ENCODE results near the gene LCE1D.

LCE1D gene

GRCh38 chr1:152796421-152796820, at the start of gene LCE1D:
LCE1D (plus strand) TSS chr1:152796721; CDS start chr1:152797795, 1,074 bp downstream.
- DNase-seq (ENCODE audit: low read depth, low spot score): no peak

- DNase-seq (ENCODE audit: low read depth, low spot score): no peak
Measured at GRCh38 chr1:152747831-152748230, 48.7 kb upstream of the LCE1D start.

- no peak for DNase-seq (ENCODE audit: low read depth, low spot score)
Measured at GRCh38 chr1:152752225-152752624, 44.3 kb upstream of the LCE1D start.

- DNase-seq (ENCODE audit: low read depth, low spot score): no peak
Measured at GRCh38 chr1:152753586-152753985, 42.9 kb upstream of the LCE1D start.

GRCh38 chr1:152756872-152757271, 39.6 kb upstream of the LCE1D start:
- DNase-seq (ENCODE audit: low read depth, low spot score): no peak

- DNase-seq (ENCODE audit: low read depth, low spot score): no peak
Measured at GRCh38 chr1:152757747-152758146, 38.8 kb upstream of the LCE1D start, which contains the start of gene KPRP. KPRP (plus strand) TSS chr1:152758025; CDS start chr1:152759589, 1,564 bp downstream.

- no peak for DNase-seq (ENCODE audit: low read depth, low spot score)
Measured at GRCh38 chr1:152758636-152759035, 37.9 kb upstream of the LCE1D start.

- DNase-seq (ENCODE audit: low read depth, low spot score): no peak
Measured at GRCh38 chr1:152759453-152760173, 36.9 kb upstream of the LCE1D start.

GRCh38 chr1:152760551-152761190, 35.9 kb upstream of the LCE1D start:
- DNase-seq (ENCODE audit: low read depth, low spot score): no peak

GRCh38 chr1:152761609-152762213, 34.8 kb upstream of the LCE1D start:
- no peak for DNase-seq (ENCODE audit: low read depth, low spot score)

GRCh38 chr1:152768847-152769533, 27.5 kb upstream of the LCE1D start:
- DNase-seq (ENCODE audit: low read depth, low spot score): no peak

- DNase-seq (ENCODE audit: low read depth, low spot score): no peak
Measured at GRCh38 chr1:152770411-152770810, 26.1 kb upstream of the LCE1D start.

- DNase-seq (ENCODE audit: low read depth, low spot score): no peak
Measured at GRCh38 chr1:152774875-152775274, 21.6 kb upstream of the LCE1D start, which contains the start of gene LCE1F. LCE1F (plus strand) TSS chr1:152775140; CDS start chr1:152776372, 1,232 bp downstream.

GRCh38 chr1:152776361-152776760, 20.2 kb upstream of the LCE1D start:
- no peak for DNase-seq (ENCODE audit: low read depth, low spot score)

- no peak for DNase-seq (ENCODE audit: low read depth, low spot score)
Measured at GRCh38 chr1:152777510-152778137, 18.9 kb upstream of the LCE1D start.

GRCh38 chr1:152783095-152783494, 13.4 kb upstream of the LCE1D start:
- DNase-seq (ENCODE audit: low read depth, low spot score): no peak

- DNase-seq (ENCODE audit: low read depth, low spot score): no peak
Measured at GRCh38 chr1:152786077-152786476, 10.4 kb upstream of the LCE1D start, which contains the start of gene LCE1E. LCE1E (plus strand) TSS chr1:152786257; CDS start chr1:152787300, 1,043 bp downstream.

GRCh38 chr1:152795686-152796085, 835 bp upstream of the LCE1D start:
- no peak for DNase-seq (ENCODE audit: low read depth, low spot score)

GRCh38 chr1:152801333-152801732, 4.8 kb downstream of the LCE1D start:
- no peak for DNase-seq (ENCODE audit: low read depth, low spot score)

GRCh38 chr1:152806576-152806975, 10.1 kb downstream of the LCE1D start, which contains the start of gene LCE1C:
LCE1C (minus strand) TSS chr1:152806651; CDS start chr1:152805478, 1,173 bp downstream.
- DNase-seq (ENCODE audit: low read depth, low spot score): no peak

GRCh38 chr1:152811050-152811449, 14.5 kb downstream of the LCE1D start:
- no peak for DNase-seq (ENCODE audit: low read depth, low spot score)
